GM19438 (cell line): ENCODE data around the gene PPM1J.

Experiments used
- ATAC-seq: cut with Tn5 transposase; IDR thresholded peaks from one replicate; pipeline ENCODE4 v1.9.1; 2021; ENCODE audit warnings: low read depth; ENCODE audit not compliant: unreplicated experiment

Gene PPM1J

DNA sequence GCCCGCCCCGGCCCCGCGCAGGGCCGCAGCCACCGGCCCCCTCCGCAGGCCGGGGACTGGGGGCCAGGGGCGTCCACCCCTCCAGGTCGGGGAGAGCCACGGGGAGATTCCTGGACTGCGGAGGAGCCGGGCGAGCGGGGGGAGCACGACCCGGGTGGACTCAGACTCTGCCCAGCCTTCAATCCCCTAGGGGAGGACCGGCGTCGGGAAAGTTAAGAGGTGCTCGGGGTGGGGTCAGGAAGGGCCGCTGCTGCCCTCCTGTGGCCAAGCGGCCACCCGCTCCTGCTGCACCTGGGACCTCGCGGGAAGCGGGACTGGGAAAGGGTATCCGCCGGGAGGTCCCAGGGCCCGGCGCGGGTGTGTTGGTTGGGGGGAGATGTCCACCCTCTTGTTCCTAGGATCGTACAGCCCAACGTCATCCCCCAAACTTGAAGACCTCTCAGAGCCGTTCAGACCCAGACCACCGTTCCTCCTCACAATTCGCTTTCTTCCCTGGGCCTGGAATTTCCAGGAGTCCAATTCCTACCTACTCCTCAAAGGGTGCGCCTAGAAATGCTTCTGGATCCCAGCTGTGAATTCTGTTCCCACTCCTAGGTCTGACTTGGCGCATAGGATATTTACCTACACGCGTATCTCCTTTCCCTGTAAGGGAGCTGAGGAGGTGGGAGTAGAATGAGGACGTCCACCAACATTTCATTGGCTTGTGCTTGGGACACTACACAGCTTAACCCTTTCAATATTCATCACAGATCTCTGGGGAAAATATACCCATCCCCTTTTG is 7.7 kb downstream of the PPM1J start:
- peak; percentile 49 for ATAC-seq

DNA sequence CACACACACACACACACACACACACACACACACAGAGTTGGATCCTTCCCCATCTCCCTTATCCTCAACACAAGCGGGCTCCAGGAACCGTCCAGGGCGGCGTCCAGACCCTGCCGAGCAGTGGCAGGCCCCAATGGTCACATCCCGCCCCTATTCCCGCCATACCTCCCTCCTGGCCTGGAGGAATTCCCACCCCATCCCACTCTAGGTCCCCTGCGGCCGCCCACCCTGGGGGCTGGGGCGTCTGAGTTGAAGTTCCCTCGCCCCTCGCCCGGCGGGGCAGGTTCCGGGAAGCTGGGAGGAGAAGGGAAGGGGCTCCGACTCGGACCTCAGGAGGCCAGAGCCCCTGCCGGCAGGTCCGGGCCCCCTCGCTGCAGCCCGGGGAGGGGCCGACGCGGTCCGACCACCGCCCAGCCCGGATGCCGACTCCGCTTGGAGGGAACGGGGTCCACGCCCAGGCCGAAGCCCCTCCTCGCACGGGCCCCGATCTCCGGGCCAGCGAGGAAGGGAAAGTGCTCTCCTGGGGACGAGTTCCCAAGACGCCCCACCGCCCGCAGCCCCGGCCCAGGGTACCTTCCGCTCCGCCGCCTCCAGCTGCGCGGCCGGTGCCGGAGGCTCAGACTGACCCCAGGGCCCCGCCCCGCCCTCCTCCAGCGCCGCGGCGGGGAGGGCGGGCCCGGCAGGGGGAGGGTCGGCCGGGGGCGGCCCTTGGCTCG is 8.5 kb downstream of the PPM1J start, which contains the start of gene RHOC:
RHOC (minus strand) TSS at position 623 of the 716 bp plus-strand sequence. CDS start 3,328 bp downstream, outside the sequence.
- ATAC-seq = peak; percentile 56

DNA sequence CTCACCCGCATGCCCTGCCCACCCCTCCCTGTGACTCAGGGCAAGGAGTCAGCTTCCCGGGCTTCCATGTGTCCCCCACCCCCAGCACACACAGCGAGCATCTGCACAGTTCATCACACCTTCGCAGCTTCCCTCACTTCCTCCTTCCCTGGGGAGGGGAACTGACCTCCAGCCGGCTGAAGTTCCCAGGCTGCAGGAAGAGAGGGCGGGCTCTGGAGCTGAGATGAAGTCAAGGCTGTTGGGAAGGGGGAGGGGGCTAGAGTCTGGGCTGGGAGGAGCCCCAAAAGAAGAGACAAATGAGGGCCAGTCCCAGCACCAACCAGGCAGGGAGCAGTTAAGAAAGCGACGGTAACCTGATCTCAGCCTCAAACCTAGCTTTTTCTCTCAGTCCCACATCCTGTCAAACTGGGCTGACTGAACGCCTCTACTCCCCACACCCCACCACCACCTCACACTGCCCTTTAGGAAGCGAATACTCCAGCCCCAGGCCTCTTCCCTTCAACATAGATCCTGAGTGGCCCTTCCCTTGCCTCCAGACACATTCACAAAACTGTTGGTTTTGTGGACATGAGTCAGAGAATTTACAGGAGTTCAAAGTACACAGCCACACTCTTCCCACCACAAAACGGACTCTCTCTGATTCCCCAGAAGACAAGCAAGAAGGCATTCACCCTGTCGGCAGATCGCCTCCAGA is 10.1 kb downstream of the PPM1J start:
- ATAC-seq = peak; percentile 70

DNA sequence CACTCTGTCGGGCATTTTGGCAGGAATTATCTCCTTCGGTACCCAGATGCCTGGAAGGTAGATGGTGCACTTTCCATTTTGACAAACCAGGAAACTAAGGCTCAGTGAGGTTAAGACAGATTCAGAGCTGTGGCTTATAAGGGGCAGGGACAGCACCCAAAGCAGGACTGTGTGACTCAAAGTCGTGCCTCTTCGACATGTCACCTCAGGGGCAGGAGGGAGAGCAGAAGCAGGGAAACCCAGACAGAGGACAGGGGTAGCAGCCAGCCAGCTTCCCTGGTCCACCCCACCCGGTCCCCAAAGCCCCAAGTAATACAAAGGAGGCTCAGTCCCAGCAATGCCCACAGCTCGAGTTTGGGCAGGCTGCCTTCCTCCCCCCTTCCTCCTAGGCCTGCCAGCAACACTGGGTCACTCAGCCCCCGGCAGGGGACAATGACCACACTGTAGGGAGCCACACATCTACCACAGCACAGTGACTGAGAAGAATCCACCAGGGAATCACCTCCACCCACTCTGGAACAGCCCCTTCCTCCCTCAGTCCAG is 10.7 kb downstream of the PPM1J start:
- no peak for ATAC-seq

DNA sequence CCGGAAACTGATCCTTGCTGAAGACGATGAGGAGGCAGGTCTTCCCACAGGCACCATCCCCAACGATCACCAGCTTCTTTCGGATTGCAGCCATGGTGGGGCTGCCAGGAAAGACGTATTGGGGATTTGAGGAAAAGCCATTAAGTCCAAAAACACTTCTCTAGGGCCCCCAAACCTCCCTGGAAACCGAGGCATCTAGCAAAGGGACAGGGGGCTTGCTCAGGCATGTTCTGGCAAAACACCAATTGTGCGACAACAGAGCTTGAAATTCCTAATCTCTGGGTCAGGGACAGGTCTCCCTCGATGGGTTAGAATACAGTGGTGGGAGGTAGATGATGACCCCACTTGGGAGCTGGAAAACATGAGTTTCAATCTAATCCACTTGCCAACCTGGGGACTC is 11.4 kb downstream of the PPM1J start:
- ATAC-seq = no peak

DNA sequence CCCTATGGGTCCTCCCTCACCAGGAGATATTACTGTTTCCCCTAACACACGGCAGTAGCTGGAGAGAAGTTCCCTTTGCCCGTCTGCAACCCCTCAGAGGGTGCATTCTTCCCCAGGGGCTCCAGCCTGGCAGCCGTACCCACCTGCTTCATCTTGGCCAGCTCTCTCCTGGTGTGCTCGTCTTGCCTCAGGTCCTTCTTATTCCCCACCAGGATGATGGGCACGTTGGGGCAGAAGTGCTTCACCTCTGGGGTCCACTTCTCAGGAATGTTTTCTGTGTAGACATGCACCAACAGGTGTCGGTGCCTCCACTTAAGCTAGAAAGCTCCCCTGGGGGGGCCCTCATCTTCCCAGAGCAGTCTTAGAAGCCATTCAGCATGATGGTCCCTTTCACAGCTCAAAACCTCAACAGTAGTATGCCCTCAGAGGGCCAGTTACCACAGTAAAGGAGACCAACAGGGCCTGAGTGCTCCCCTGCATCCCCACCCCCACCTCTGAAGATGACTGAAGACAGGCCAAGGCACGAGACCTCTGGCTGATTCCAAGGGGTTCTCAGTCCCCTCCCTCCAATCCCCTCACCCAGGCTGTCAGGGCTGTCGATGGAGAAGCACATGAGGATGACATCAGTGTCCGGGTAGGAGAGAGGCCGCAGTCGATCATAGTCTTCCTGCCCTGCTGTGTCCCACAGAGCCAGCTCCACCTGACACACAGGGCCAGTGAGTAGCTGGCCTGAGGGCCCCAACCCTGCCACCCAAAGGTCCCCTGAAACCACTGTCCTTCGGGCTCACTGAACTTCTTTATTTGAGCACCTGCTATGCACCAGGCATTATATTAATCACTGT is 12.5 kb downstream of the PPM1J start:
- ATAC-seq = no peak

DNA sequence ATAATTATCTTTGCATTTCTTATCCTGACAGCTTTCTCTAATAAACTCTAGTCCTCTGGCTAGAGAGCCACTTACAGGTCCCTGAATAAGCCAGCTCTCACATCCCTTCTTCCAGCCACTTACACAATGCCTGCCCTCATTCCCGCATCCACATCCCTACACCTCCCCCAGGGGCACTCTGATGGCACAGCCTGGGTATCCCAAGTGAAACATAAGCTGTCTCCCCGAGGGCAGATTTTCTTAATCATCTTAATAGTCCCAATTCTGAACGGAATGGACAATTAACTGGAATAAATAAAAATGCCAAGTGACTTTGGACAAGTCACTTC is 13.1 kb downstream of the PPM1J start:
- no peak for ATAC-seq

DNA sequence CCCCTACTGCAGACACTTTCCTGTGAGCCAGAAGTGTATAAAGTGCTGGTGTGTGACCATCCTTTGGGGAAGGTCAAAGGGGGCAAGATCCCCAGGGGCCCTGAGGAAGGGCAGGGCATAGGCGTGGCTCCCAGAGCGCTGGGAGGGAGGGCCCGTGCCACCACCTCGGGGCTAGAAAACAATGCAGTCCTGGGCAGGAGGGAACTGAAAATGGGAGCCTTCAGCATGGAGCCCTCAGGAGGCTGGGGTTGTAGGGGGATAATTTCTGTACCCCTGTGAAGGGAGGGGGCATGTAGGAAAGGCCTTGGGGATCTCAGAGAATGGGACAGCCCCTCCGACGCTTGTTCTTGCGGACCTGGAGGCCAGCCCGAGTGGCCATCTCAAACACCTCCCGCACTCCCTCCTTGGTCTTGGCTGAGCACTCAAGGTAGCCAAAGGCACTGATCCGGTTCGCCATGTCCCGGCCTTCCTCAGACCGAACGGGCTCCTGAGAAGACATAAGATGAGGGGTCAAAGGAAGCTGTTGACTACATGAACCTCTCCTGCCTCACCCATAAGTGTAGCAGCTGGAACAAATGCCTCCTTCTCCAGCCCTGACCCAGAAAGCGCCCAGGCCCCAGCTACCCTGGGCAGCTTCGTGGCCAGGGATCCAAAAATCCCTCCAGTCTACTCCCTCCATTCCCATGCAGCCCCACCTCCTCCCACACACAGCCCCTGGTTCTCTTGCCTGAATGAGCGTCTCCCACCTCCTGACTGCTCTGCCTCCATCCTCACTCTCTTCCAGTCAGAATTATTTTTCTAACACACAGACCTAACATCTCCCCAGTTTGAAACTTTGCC is 13.7 kb downstream of the PPM1J start:
- ATAC-seq = no peak

DNA sequence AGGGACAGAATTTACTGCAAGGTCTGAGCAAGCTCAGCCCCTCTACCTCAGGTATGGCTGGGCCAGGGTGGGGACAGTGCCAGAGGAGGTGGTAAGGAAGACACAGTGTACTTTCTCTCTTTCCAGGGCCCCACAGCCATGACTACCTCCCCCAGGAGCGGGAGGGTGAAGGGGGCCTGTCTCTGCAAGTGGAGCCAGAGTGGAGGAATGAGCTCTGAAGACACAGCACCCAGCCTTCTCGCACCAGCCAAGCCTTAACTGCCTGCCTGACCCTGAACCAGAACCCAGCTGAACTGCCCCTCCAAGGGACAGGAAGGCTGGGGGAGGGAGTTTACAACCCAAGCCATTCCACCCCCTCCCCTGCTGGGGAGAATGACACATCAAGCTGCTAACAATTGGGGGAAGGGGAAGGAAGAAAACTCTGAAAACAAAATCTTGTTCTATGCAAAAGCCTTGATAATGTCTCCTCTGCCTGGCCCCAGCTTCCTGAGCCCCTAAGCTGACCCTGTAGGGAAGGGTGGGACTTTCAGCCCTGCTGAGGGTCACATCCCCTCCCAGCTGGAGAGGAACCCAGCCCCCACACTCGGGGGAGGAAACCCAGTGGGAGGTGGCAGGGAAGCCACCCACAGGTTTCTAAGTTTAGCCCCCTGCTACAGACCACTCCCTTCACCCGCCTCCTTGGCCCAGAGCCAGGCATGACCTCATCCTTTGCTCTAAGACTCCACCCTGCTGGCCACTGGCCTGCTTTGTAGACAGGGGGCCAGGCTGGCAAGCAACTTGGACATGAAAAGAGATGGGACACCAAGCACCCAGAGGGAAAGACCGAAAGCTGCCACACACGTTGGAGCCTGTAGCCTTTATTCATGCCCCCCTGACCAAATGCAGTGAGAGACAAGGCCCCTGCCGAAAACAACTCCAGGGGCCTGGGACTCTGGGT is 14.6 kb downstream of the PPM1J start:
- peak; percentile 43 for ATAC-seq

DNA sequence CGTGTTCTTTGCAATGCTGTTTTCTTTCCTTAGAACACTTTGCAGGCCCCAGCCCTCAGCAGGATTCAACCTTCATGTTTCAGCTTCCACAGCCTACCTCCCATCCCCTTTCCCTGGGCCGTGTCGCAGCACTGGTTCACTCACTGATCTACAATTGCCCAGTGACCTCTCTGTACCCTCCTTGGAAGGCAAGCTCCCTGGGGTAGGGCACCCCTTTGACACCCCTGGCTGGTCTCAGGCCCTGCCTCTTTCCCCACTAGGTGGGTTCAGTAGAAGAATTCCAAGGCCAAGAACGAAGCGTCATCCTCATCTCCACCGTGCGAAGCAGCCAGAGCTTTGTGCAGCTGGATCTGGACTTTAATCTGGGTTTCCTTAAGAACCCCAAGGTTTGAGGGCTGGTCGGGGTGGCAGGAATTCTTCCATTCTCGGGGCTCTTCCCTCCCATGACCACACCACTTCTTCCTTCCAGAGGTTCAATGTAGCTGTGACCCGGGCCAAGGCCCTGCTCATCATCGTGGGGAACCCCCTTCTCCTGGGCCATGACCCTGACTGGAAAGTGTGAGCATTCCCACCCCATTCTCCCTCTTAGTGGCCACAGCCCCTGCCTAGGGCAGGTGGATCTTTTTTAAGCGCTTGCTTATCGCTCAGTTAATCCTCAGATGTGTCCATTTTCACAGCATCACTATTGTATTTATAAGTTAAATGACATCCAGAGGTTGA is 15.5 kb downstream of the PPM1J start:
- ATAC-seq = no peak

DNA sequence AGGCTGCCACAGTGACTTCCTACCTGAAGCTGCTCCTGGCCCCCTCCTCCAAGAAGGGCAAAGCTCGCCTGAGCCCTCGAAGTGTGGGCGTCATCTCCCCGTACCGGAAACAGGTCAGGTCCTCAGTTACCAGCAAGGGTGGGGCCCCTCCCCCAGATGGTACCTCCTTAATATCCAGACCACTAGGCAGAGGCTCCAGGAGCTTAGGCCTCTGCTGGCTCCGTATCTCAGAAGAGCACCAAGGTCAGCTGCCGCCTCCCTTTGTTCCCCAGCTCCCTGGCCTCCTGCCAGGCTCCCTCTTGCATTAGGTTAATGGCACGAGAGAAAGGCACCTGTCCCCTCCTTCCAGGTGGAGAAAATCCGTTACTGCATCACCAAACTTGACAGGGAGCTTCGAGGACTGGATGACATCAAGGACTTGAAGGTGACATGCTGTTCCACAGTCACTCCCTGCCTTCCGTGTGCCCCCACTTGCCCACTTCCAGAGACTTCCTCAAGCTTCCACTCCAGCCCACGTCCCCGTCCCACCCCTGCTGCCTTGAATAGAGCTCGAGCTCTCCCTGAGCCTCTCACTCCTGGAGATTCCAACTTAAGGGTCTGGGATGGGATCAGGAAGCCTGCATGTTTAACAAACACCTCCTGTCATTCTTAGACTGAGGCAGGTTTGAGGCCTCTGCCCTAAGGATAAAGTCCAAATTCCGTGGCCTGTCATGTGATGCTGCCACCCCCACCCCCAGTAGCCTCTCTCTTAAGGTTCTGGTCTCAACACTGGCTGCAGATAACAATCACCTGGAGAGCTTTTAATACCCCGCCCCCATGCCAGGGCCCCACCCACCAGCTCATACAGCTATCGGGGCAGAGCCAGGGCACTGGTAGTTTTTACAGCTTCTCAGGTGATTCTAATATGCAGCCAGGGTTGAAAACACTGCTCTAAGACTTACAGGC is 16.5 kb downstream of the PPM1J start:
- no peak for ATAC-seq

DNA sequence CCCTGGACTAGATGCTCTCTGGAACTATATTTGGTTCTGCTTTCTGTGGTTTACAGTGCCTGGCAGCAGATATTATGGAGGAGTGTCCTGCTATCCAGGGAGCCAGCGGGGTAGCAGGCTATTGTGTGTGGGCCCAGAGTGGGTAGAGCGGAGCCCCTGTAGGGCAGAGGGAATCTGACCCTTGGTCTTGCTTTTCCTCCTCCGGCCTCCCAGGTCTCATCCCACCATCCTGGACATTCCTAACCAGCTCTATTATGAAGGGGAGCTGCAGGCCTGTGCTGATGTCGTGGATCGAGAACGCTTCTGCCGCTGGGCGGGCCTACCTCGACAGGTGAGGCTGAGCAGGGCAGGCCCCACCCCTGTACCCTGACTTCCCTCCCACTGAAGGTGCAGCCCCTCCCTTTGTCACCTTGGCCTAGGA is 17.3 kb downstream of the PPM1J start:
- no peak for ATAC-seq

DNA sequence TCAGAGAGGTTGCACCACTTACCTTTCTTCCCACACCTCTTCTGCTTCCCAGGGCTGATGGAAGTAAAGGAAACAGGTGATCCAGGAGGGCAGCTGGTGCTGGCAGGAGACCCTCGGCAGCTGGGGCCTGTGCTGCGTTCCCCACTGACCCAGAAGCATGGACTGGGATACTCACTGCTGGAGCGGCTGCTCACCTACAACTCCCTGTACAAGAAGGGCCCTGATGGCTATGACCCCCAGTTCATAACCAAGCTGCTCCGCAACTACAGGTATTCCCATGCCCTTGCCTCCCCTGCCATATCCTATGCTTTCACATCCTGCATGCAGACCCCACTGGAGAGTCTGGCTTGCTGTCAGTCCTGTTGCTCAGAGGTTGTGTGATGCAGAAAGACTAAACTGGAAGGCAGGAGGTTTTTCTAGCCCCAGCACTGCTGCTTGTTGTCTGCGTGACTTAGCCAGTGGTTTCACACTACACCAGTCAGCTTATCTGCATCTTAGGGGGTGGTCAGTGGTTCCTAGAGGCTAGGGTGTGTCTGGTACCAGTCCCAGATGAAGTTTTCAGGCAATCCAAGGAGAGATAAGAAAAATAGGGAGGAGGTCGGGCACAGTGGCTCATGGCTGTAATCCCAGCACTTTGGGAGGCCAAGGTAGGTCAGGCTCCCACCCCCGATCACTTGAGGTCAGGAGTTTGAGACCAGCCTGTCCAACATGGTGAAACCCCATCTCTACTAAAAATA is 18.4 kb downstream of the PPM1J start:
- no peak for ATAC-seq

DNA sequence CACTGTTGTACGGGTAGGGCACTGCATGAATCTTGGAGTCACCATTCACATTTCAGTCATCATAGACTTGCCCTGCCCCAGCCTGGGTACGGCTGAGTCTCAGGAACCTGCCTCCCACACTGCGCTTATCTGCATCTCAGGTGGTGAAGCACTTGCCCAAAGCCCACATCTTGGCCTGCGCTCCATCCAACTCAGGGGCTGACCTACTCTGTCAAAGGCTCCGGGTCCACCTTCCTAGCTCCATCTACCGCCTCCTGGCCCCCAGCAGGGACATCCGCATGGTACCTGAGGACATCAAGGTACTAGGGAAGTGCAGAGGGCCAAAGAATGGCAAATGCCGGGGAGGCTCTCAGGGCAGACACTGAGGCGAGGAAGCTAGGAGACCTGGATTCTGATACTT is 19.9 kb downstream of the PPM1J start:
- ATAC-seq = no peak

DNA sequence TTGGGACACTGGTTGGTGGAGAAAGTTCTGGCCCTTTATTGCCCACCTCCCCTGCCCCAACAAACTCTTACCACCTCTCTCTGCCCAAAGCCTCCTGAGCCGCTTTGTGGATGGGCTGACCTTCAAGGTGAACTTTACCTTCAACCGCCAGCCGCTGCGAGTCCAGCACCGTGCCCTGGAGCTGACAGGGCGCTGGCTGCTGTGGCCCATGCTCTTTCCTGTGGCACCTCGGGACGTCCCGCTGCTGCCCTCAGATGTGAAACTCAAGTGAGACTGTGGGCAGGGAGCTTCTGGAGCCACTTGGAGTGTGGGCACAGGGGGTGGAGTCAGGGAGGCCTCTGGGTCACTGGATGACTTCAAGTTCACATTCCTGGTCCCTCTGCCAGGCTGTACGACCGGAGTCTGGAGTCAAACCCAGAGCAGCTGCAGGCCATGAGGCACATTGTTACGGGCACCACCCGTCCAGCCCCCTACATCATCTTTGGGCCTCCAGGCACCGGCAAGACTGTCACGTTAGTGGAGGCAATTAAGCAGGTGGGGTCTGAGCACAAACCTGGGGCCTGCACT is 20.7 kb downstream of the PPM1J start:
- no peak for ATAC-seq

DNA sequence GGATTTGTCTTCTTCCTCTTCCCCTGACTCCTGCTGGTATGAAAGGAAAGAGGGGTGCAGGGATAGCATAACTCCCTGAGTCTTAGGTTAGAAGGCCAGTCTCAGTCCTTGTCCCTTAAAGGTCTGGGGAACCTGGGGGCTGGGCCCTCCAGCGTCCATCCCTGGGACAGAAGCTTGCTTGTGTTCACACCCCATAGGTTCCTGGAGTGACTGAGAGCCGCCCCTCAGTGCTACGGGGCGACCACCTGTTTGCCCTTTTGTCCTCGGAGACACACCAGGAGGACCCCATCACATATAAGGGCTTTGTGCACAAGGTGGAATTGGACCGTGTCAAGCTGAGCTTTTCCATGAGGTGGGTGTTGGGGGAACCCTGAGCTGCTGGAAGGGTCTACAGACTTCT is 21.3 kb downstream of the PPM1J start:
- ATAC-seq = no peak
